Stimulated activated CD4-positive, alpha-beta T cell treated with anti-CD3 and anti-CD28 coated beads, Interleukin-15, amount 100 ng/mL, for 48 hours (primary cell): ENCODE data around the gene MBOAT1.

ENCODE experiments used
- DNase-seq, 2 donors: peaks; one replicate each; pipeline ENCODE4 v3.0.0-alpha.2; 2020; ENCODE audit warnings: low read depth in 2 of 2

MBOAT1 gene

GRCh38 chr6:20099156-20099555, 113.1 kb downstream of the MBOAT1 start:
- no peak for DNase-seq

- DNase-seq, result no peak
These were observed 113.9 kb downstream of the MBOAT1 start for GRCh38 chr6:20098267-20098876.

- no peak for DNase-seq
These were observed 115.7 kb downstream of the MBOAT1 start for GRCh38 chr6:20096536-20096935.

GRCh38 chr6:20095436-20095835, 116.8 kb downstream of the MBOAT1 start:
- DNase-seq, result no peak

- no peak for DNase-seq
These were observed 120.2 kb downstream of the MBOAT1 start for GRCh38 chr6:20092071-20092566.

- no peak for DNase-seq
These were observed 125.3 kb downstream of the MBOAT1 start for GRCh38 chr6:20086992-20087391.

- no peak for DNase-seq
These were observed 126.5 kb downstream of the MBOAT1 start for GRCh38 chr6:20085817-20086216.

- no peak for DNase-seq
These were observed 127.9 kb downstream of the MBOAT1 start for GRCh38 chr6:20084411-20084810.

- DNase-seq, result no peak
These were observed 140.3 kb downstream of the MBOAT1 start for GRCh38 chr6:20071998-20072397.

- no peak for DNase-seq
These were observed 142.2 kb downstream of the MBOAT1 start for GRCh38 chr6:20070047-20070446.

- DNase-seq, result no peak
These were observed 143.2 kb downstream of the MBOAT1 start for GRCh38 chr6:20069021-20069522.

- no peak for DNase-seq
These were observed 143.8 kb downstream of the MBOAT1 start for GRCh38 chr6:20068421-20068988.

GRCh38 chr6:20061952-20062351, 150.3 kb downstream of the MBOAT1 start:
- no peak for DNase-seq

- no peak for DNase-seq
These were observed 152.0 kb downstream of the MBOAT1 start for GRCh38 chr6:20060252-20060651.

- DNase-seq, result no peak
These were observed 153.4 kb downstream of the MBOAT1 start for GRCh38 chr6:20058912-20059311.

- no peak for DNase-seq
These were observed 154.0 kb downstream of the MBOAT1 start for GRCh38 chr6:20058121-20058905.

GRCh38 chr6:20056350-20056992, 155.8 kb downstream of the MBOAT1 start:
- DNase-seq, result no peak

GRCh38 chr6:20055916-20056315, 156.4 kb downstream of the MBOAT1 start:
- no peak for DNase-seq
